Measurements from ENCODE around the gene GSK3B. TPM values are rescaled to one million over a fixed set of nuclear protein-coding genes. Genes with fewer than 3 reads are reported as not detected.

Gene GSK3B
- total and polyA plus RNA-seq, 2 experiments from 2014 or later = 29.0 to 45.3 TPM

DNA sequence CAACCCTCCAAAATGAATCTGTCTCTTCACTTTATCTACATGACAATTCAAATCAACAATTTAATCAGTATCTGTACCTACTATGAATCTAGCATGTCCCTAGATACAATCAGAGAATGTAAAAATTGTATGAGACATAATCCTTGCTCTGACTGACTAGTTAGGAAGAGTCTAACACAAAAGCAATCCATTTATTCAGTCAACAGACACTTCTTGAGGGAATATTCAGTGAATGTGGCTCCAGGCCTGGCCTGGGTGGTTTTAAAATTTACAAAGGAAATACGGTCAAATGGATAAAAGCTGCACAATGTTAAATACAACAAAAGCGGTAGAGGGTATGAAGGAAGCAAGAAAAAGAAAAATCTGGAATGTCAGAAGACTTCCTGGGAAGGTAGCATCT, 45.2 kb downstream of the GSK3B start (continued):
- TF ChIP-seq, protein P1, sequence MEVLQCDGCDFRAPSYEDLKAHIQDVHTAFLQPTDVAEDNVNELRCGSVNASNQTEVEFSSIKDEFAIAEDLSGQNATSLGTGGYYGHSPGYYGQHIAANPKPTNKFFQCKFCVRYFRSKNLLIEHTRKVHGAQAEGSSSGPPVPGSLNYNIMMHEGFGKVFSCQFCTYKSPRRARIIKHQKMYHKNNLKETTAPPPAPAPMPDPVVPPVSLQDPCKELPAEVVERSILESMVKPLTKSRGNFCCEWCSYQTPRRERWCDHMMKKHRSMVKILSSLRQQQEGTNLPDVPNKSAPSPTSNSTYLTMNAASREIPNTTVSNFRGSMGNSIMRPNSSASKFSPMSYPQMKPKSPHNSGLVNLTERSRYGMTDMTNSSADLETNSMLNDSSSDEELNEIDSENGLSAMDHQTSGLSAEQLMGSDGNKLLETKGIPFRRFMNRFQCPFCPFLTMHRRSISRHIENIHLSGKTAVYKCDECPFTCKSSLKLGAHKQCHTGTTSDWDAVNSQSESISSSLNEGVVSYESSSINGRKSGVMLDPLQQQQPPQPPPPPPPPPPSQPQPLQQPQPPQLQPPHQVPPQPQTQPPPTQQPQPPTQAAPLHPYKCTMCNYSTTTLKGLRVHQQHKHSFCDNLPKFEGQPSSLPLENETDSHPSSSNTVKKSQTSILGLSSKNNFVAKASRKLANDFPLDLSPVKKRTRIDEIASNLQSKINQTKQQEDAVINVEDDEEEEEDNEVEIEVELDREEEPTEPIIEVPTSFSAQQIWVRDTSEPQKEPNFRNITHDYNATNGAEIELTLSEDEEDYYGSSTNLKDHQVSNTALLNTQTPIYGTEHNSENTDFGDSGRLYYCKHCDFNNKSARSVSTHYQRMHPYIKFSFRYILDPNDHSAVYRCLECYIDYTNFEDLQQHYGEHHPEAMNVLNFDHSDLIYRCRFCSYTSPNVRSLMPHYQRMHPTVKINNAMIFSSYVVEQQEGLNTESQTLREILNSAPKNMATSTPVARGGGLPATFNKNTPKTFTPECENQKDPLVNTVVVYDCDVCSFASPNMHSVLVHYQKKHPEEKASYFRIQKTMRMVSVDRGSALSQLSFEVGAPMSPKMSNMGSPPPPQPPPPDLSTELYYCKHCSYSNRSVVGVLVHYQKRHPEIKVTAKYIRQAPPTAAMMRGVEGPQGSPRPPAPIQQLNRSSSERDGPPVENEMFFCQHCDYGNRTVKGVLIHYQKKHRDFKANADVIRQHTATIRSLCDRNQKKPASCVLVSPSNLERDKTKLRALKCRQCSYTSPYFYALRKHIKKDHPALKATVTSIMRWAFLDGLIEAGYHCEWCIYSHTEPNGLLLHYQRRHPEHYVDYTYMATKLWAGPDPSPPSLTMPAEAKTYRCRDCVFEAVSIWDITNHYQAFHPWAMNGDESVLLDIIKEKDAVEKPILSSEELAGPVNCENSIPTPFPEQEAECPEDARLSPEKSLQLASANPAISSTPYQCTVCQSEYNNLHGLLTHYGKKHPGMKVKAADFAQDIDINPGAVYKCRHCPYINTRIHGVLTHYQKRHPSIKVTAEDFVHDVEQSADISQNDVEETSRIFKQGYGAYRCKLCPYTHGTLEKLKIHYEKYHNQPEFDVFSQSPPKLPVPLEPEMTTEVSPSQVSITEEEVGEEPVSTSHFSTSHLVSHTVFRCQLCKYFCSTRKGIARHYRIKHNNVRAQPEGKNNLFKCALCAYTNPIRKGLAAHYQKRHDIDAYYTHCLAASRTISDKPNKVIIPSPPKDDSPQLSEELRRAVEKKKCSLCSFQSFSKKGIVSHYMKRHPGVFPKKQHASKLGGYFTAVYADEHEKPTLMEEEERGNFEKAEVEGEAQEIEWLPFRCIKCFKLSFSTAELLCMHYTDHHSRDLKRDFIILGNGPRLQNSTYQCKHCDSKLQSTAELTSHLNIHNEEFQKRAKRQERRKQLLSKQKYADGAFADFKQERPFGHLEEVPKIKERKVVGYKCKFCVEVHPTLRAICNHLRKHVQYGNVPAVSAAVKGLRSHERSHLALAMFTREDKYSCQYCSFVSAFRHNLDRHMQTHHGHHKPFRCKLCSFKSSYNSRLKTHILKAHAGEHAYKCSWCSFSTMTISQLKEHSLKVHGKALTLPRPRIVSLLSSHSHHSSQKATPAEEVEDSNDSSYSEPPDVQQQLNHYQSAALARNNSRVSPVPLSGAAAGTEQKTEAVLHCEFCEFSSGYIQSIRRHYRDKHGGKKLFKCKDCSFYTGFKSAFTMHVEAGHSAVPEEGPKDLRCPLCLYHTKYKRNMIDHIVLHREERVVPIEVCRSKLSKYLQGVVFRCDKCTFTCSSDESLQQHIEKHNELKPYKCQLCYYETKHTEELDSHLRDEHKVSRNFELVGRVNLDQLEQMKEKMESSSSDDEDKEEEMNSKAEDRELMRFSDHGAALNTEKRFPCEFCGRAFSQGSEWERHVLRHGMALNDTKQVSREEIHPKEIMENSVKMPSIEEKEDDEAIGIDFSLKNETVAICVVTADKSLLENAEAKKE (CRISPR knock-in tag; IDR thresholded peaks at IDR 0.05) = no peak
- TF ChIP-seq EZH2 (IDR thresholded peaks at IDR 0.05; ENCODE audit: low read depth, unreplicated experiment) = no peak

DNA sequence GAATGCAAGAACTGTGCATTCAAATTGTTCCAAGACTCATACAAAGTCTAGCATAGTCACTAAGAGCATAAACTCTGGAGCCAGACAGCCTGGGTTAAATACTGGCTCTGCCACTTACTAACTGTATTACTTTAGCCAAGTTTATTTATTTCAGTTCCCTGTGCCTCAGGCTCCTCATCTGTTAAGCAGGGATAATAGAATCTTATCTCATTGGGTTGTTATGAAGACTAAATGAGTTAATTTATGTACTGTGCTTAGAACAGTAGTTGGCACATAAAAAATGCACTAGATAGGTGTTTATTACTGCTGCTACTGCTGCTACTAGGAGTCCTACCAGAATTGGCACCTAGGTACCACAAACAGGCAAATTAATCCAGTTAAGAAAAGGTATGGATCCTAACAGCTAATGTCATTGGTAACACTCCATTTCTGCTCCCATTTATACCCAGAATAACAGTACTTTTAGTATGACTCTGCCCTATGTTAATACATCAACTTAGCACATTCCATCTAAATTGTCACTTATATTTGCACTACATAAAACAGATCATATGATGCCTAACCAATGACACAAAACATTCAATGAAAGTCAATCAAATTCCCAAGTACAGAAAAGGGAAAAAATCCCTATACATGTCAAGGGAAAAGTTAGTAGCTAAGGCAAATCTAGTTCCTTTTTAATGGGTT, 45.7 kb downstream of the GSK3B start:
- no peak overlapping the region for H3K4me3 Mint-ChIP-seq
- Histone ChIP-seq H3K4me2 (no peak overlapping the region), H4K20me1 (replicated peaks; ENCODE audit: insufficient read depth) (peaks cover 23% of the 10 kb centered on the region)
- TF ChIP-seq ZNF114 (CRISPR knock-in tag; IDR thresholded peaks at IDR 0.05) (no peak), CREB1 (CRISPR knock-in tag; IDR thresholded peaks at IDR 0.05; ENCODE audit: low read depth) (no peak), NANOG (IDR thresholded peaks at IDR 0.05; ENCODE audit: borderline replicate concordance) (no peak)
- TF ChIP-seq, protein P2, sequence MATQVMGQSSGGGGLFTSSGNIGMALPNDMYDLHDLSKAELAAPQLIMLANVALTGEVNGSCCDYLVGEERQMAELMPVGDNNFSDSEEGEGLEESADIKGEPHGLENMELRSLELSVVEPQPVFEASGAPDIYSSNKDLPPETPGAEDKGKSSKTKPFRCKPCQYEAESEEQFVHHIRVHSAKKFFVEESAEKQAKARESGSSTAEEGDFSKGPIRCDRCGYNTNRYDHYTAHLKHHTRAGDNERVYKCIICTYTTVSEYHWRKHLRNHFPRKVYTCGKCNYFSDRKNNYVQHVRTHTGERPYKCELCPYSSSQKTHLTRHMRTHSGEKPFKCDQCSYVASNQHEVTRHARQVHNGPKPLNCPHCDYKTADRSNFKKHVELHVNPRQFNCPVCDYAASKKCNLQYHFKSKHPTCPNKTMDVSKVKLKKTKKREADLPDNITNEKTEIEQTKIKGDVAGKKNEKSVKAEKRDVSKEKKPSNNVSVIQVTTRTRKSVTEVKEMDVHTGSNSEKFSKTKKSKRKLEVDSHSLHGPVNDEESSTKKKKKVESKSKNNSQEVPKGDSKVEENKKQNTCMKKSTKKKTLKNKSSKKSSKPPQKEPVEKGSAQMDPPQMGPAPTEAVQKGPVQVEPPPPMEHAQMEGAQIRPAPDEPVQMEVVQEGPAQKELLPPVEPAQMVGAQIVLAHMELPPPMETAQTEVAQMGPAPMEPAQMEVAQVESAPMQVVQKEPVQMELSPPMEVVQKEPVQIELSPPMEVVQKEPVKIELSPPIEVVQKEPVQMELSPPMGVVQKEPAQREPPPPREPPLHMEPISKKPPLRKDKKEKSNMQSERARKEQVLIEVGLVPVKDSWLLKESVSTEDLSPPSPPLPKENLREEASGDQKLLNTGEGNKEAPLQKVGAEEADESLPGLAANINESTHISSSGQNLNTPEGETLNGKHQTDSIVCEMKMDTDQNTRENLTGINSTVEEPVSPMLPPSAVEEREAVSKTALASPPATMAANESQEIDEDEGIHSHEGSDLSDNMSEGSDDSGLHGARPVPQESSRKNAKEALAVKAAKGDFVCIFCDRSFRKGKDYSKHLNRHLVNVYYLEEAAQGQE (IDR thresholded peaks at IDR 0.05; ENCODE audit: unreplicated experiment) = no peak

More for the DNA sequence above, 45.7 kb downstream of the GSK3B start:
- DNase-seq (ENCODE audit: low spot score) (no peak), ATAC-seq (no peak)
- Mint-ChIP-seq H3K36me3 (ENCODE audit: low read depth) (peaks cover 39% of the 10 kb centered on the region), H3K4me1 (peaks cover 24% of the 10 kb centered on the region), H3K9me3 (peaks cover 28% of the 10 kb centered on the region), H3K27me3 (ENCODE audit: insufficient read depth, low read depth, poor library complexity) (no peaks in the 10 kb centered on the region), H3K27ac (no peak overlapping the region)
- no peaks in the 10 kb centered on the region for H3K36me3 ChIP-seq (ENCODE audit: insufficient read depth)
- no peak overlapping the region for H2AFZ ChIP-seq
- H3K9me2 ChIP-seq (ENCODE audit: insufficient read depth) = peaks cover 9% of the 10 kb centered on the region; the same call in 1 of the 2 replicates
- no peak overlapping the region for H3K4me3 ChIP-seq
- H3F3A ChIP-seq (replicated peaks; ENCODE audit: low read depth) = no peaks in the 10 kb centered on the region
- H3K4me1 ChIP-seq (ENCODE audit: insufficient read depth) = 0 out of 2 replicates have a peak, but pooled peaks cover 3% of the 10 kb centered on the region
- peaks cover 100% of the 10 kb centered on the region for H3K79me2 ChIP-seq (replicated peaks; ENCODE audit: insufficient read depth)
- H3K27ac ChIP-seq (ENCODE audit: low read depth) = no peak overlapping the region
- H3K27me3 ChIP-seq (ENCODE audit: insufficient read depth) = no peaks in the 10 kb centered on the region

Measured in GM23338 (cell line).